IMR-90 (cell line): ENCODE data around the gene OTULINL. TPM values are rescaled to one million over a fixed set of nuclear protein-coding genes. Genes with fewer than 3 reads are reported as not detected.

Source experiments
- ATAC-seq: fragments of 200-7000 bp; cut with Tn5 transposase; 2 replicates; pipeline ENCODE4 v1.9.1; 2020; ENCODE audit warnings: low read depth, mild to moderate bottlenecking, moderate library complexity
- BruUV-seq: library from RNA; stranded (reverse); fragments of 400-500 nt; replicated peaks from 2 replicates; lab custom pipeline; 2021; lab: Mats Ljungman, UMichigan
- CTCF ChIA-PET: fragments of 300-600 bp; formaldehyde crosslinking; extraction: SDS; loops from one replicate; lab custom pipeline; 2021; ENCODE audit warnings: antibody characterized with exemption; lab: Yijun Ruan, JAX
- POLR2A ChIA-PET: fragments of 300-600 bp; sonication (Branson Sonifier 250); formaldehyde crosslinking; loops from one replicate; lab custom pipeline; 2022; ENCODE audit warnings: antibody characterized with exemption; ENCODE audit not compliant: unreplicated experiment; lab: Charles Lee
- DNase-seq: peaks from one replicate; pipeline ENCODE4 v3.0.0; 2013
- H2AFZ ChIP-seq: replicated peaks from 2 replicates; pipeline ENCODE3; 2013; ENCODE audit warnings: low read length, mild to moderate bottlenecking; ENCODE audit not compliant: poor library complexity
- H2AK5ac ChIP-seq: 2 replicates; pipeline ENCODE4 v1.6.1; 2013; ENCODE audit warnings: low read depth, low read length, inconsistent platforms
- H2AK9ac ChIP-seq: replicated peaks from 2 replicates; pipeline ENCODE3; 2013; ENCODE audit warnings: mild to moderate bottlenecking, low read depth, low read length, moderate library complexity; ENCODE audit not compliant: poor library complexity
- H2BK120ac ChIP-seq: 2 replicates; pipeline ENCODE4 v1.6.1; 2013; ENCODE audit warnings: low read depth, low read length, inconsistent platforms
- H2BK15ac ChIP-seq: 3 replicates; pipeline ENCODE4 v1.6.1; 2013; ENCODE audit warnings: low read depth, low read length, inconsistent platforms
- H2BK20ac ChIP-seq: 2 replicates; pipeline ENCODE4 v1.6.1; 2013; ENCODE audit warnings: low read depth, mild to moderate bottlenecking, inconsistent platforms, low read length, moderate library complexity
- H2BK5ac ChIP-seq: 2 replicates; pipeline ENCODE4 v1.6.1; 2013; ENCODE audit warnings: mild to moderate bottlenecking, low read depth, low read length, inconsistent platforms; ENCODE audit not compliant: poor library complexity, severe bottlenecking
- H3K14ac ChIP-seq: replicated peaks from 2 replicates; pipeline ENCODE4 v1.6.1; 2013; ENCODE audit warnings: low read depth, low read length, inconsistent platforms
- H3K18ac ChIP-seq: 2 replicates; pipeline ENCODE4 v1.6.1; 2013; ENCODE audit warnings: low read depth, low read length, control low read depth
- H3K23ac ChIP-seq: 2 replicates; pipeline ENCODE4 v1.6.1; 2013; ENCODE audit warnings: low read depth, low read length, inconsistent platforms
- H3K27ac ChIP-seq: 2 replicates; pipeline ENCODE4 v1.5.1; 2013; ENCODE audit warnings: mild to moderate bottlenecking, control low read depth, low read length; ENCODE audit not compliant: insufficient read depth
- H3K27me3 ChIP-seq: 2 replicates; pipeline ENCODE4 v1.6.1; 2013; ENCODE audit warnings: low read length; ENCODE audit not compliant: control insufficient read depth, insufficient read depth
- H3K36me3 ChIP-seq: 2 replicates; pipeline ENCODE4 v1.6.1; 2013; ENCODE audit warnings: low read length, mixed read lengths; ENCODE audit not compliant: control insufficient read depth, insufficient read depth
- H3K4ac ChIP-seq: 2 replicates; pipeline ENCODE4 v1.6.1; 2013; ENCODE audit warnings: low read depth, low read length, inconsistent platforms
- H3K4me1 ChIP-seq: 2 replicates; pipeline ENCODE4 v1.6.1; 2013; ENCODE audit warnings: low read length, mixed read lengths; ENCODE audit not compliant: control insufficient read depth, insufficient read depth
- H3K4me2 ChIP-seq: 2 replicates; pipeline ENCODE4 v1.6.1; 2013; ENCODE audit warnings: low read depth, mild to moderate bottlenecking, control low read depth, low read length, moderate library complexity
- H3K4me3 ChIP-seq: 2 replicates; pipeline ENCODE4 v1.5.1; 2013; ENCODE audit warnings: low read depth, mild to moderate bottlenecking, control low read depth, low read length, moderate library complexity; ENCODE audit not compliant: insufficient read depth
- H3K56ac ChIP-seq: 2 replicates; pipeline ENCODE4 v1.6.1; 2013; ENCODE audit warnings: low read length, inconsistent platforms; ENCODE audit not compliant: insufficient read depth; ENCODE audit errors: extremely low read depth
- H3K79me1 ChIP-seq, 2 experiments: 2 replicates each; pipeline ENCODE4 v1.6.1; 2013; ENCODE audit warnings: low read length in 2 of 2, inconsistent platforms in 1 of 2, low read depth in 1 of 2
- H3K9ac ChIP-seq: 2 replicates; pipeline ENCODE4 v1.6.1; 2013; ENCODE audit warnings: low read depth, low read length, control low read depth
- H3K9me1 ChIP-seq: 2 replicates; pipeline ENCODE4 v1.6.1; 2013; ENCODE audit warnings: low read length, inconsistent platforms; ENCODE audit not compliant: insufficient read depth
- H3K9me3 ChIP-seq: 2 replicates; pipeline ENCODE4 v1.6.1; 2013; ENCODE audit warnings: low read length; ENCODE audit not compliant: control insufficient read depth, insufficient read depth
- H4K20me1 ChIP-seq: 2 replicates; pipeline ENCODE4 v1.6.1; 2013; ENCODE audit warnings: low read length, inconsistent platforms; ENCODE audit not compliant: insufficient read depth
- H4K5ac ChIP-seq: 2 replicates; pipeline ENCODE4 v1.6.1; 2013; ENCODE audit warnings: mild to moderate bottlenecking, low read depth, low read length, control low read depth
- H4K8ac ChIP-seq, 2 experiments: 2 replicates each; pipeline ENCODE4 v1.6.1; 2013; ENCODE audit warnings: low read depth in 2 of 2, low read length in 2 of 2, control low read depth in 1 of 2, inconsistent platforms in 1 of 2
- H4K91ac ChIP-seq: 2 replicates; pipeline ENCODE4 v1.6.1; 2013; ENCODE audit warnings: low read depth, low read length, inconsistent platforms; ENCODE audit not compliant: insufficient read depth
- RCOR1 ChIP-seq: IDR thresholded peaks from 2 replicates; pipeline ENCODE4 v1.6.1; 2012; ENCODE audit warnings: mild to moderate bottlenecking, low read length, improper control_type of control experiment; ENCODE audit not compliant: insufficient replicate concordance
- WGBS, 2 experiments: methylation state at CpG; one replicate each; pipeline versions ENCODE4 v1.1.5 to v1.1.7; 2013; ENCODE audit warnings: missing lambda C conversion rate in 2 of 2; ENCODE audit not compliant: insufficient read length in 1 of 2; ENCODE audit errors: extremely low coverage in 2 of 2; 5-methylcytosine and 5-hydroxymethylcytosine counted together
- dilution Hi-C: fragments of 300-500 bp; cut with HindIII; formaldehyde crosslinking; loops from one replicate; pipeline ENCODE4 v1.14.3; 2018; ENCODE audit warnings: low sequenced_read_pairs; ENCODE audit not compliant: unreplicated experiment
- in situ Hi-C: fragments of 300-500 bp; cut with MboI; formaldehyde crosslinking; loops from 3 replicates; pipeline ENCODE4 v1.14.3; 2019; ENCODE audit warnings: low sequenced_read_pairs, inconsistent platforms, mixed read lengths
- intact Hi-C: fragments of 100-400 bp; cut with micrococcal nuclease; formaldehyde crosslinking; loops from 2 replicates; pipeline ENCODE4 v1.10.0; 2022
- polyA plus RNA-seq, 3 experiments: library from polyadenylated mRNA; depleted of rRNA; stranded (reverse); fragments of >200 nt; gene quantifications; 2 replicates each; pipeline ENCODE4 v1.2.3, GENCODE V29; 2012; ENCODE audit warnings: low replicate concordance in 1 of 3
- total RNA-seq: library from RNA; depleted of rRNA; stranded (reverse); fragments of >200 nt; gene quantifications from 2 replicates; pipeline ENCODE4 v1.2.3, GENCODE V29; 2012

OTULINL gene
- total and polyA plus RNA-seq, 2 of the 4 experiments (the other 2 are of a cell fraction): 0.09 to 0.18 TPM

DNA sequence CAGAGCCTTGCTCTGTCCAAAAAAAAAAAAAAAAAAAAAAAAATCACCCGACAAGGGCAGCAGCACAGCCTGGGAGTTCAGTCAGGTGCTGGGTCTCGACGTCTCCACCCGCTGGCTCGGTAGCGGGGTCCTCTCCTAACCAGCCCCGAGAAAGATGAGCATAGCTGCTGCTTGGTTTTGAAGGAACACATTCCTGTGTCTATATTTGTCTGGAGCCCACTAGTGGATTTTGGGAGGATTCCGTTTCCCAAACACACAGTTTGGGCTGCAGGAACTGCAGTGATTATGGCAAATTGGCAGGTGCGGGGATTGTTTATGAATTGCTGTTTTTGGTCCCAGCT is 1.2 kb downstream of the OTULINL start:
- Histone ChIP-seq H3K27ac (no peak overlapping the region), H3K4me1 (no peaks in the 10 kb centered on the region), H2BK15ac (no peak overlapping the region), H3K27me3 (peaks cover 70% of the 10 kb centered on the region), H4K91ac (no peak overlapping the region), H3K14ac (no peak overlapping the region), H3K79me1 (no peaks in the 10 kb centered on the region), H2AFZ (no peak overlapping the region), H2BK120ac (no peak overlapping the region), H2AK5ac (no peak overlapping the region), H3K56ac (no peak overlapping the region), H3K9ac (no peak overlapping the region), H3K23ac (no peak overlapping the region), H3K9me1 (no peaks in the 10 kb centered on the region), H4K8ac (no peak overlapping the region), H3K4me2 (no peak overlapping the region), H3K4ac (no peak overlapping the region), H4K5ac (no peak overlapping the region), H4K20me1 (no peaks in the 10 kb centered on the region), H3K36me3 (no peaks in the 10 kb centered on the region), H2AK9ac (no peak overlapping the region), H2BK5ac (no peak overlapping the region), H3K4me3 (no peak overlapping the region), H2BK20ac (no peak overlapping the region), H3K18ac (no peak overlapping the region), H3K9me3 (peaks cover 4% of the 10 kb centered on the region)
- ChIA-PET CTCF (interaction anchor here (0.6 kb wide), 1 partner anchor 472 kb away, joined by 7 read pairs; no protein-coding TSS in a partner anchor), POLR2A (no interaction called here)
- intact Hi-C loops (no loop called here), in situ Hi-C loops (no loop called here), dilution Hi-C loops (no loop called here)
- WGBS, 2 experiments: 45% methylated on average over 2 of the region's 9 CpGs; no CpG with 5 or more reads in 1 of the 2 experiments
- DNase-seq (no peak), ATAC-seq (no peak)
- no peak for TF ChIP-seq RCOR1
- BruUV-seq: no TSS peak
